Gastrocnemius medialis (tissue), 4 donors: ENCODE measurements around the gene LSM14A.

Experiments
- POLR2A ChIP-seq, 2 donors: fragments of 450-650 bp; IDR thresholded peaks; one replicate each; pipeline ENCODE4 v1.6.1; 2017; ENCODE audit warnings: antibody characterized with exemption in 2 of 2, mild to moderate bottlenecking in 2 of 2, moderate library complexity in 2 of 2
- TF ChIP-seq, protein P1 (sequence below), 5 experiments: fragments of 450-650 bp in 3 of 5; fragments of 200-600 bp in 2 of 5; sonication (generic) in 2 of 5; IDR thresholded peaks in 4 of 5; conservative IDR thresholded peaks in 1 of 5; 1 replicate in 4 of 5; 2 replicates in 1 of 5; pipeline ENCODE4 v1.5.1; 2016 to 2019; ENCODE audit warnings: antibody characterized with exemption in 5 of 5, mild to moderate bottlenecking in 3 of 5, moderate library complexity in 3 of 5

DNA sequence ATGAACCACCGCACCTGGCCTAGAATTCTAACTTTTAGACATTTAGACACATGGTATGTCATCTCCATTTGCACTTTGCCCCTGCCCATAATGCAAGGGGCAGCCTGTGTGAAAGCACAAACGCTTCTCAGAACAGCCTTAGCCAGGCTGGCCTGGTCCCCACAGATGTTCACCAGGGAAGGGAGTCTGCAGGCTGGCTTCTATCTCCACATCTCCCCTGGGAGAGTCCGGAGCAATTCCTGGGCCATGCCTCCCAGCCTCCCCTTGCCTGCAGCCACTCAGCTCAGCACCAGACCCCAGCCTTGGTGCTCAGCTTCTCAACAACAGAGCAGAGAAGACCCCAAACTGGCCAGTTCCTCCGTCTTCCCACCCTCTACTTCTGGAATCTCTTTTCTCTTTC, 21.7 kb upstream of the LSM14A start:
- TF ChIP-seq, protein P1, sequence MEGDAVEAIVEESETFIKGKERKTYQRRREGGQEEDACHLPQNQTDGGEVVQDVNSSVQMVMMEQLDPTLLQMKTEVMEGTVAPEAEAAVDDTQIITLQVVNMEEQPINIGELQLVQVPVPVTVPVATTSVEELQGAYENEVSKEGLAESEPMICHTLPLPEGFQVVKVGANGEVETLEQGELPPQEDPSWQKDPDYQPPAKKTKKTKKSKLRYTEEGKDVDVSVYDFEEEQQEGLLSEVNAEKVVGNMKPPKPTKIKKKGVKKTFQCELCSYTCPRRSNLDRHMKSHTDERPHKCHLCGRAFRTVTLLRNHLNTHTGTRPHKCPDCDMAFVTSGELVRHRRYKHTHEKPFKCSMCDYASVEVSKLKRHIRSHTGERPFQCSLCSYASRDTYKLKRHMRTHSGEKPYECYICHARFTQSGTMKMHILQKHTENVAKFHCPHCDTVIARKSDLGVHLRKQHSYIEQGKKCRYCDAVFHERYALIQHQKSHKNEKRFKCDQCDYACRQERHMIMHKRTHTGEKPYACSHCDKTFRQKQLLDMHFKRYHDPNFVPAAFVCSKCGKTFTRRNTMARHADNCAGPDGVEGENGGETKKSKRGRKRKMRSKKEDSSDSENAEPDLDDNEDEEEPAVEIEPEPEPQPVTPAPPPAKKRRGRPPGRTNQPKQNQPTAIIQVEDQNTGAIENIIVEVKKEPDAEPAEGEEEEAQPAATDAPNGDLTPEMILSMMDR (IDR thresholded peaks at IDR 0.05 in 4 of 5, conservative IDR thresholded peaks at IDR 0.05 in 1 of 5) = no peak
- no peak for TF ChIP-seq POLR2A (IDR thresholded peaks at IDR 0.05)
